Measurements from ENCODE around the gene NRXN3. TPM values are rescaled to one million over a fixed set of nuclear protein-coding genes. Genes with fewer than 3 reads are reported as not detected.
A peak's percentile ranks its signal among the peaks of the same experiment; 100 is the strongest.

Gene NRXN3
- total RNA-seq, 1 donor from 2014 or later = 8.7 TPM

- DNase-seq (ENCODE audit: low spot score) = no peak
Measured at GRCh38 chr14:79602742-79603141, 1432.6 kb downstream of the NRXN3 start.

DNA sequence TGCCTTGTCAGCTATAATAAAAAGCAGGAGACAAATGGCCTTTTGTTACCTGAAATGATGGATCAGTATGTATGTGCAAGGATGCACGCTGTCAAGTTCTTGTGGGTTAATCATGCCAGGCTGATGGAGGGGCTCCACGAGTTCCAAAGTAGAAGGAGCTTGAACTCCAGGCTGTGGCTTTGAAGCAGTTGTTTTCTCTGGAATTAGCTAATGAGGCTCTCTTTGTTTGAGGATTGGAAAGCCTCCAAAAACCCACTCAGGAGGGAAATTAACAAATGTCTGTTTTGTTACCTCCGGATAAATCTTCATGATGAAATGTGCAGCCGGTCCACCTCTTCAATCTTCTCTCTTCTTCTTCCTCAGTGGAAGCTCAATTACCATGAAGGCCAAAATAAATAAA lies 1435.7 kb downstream of the NRXN3 start:
- DNase-seq (ENCODE audit: low spot score) = no peak

GRCh38 chr14:79608446-79608845 lies 1438.3 kb downstream of the NRXN3 start:
- DNase-seq (ENCODE audit: low spot score) = no peak

GRCh38 chr14:79613625-79614024 lies 1443.5 kb downstream of the NRXN3 start:
- no peak for DNase-seq (ENCODE audit: low spot score)

- no peak for DNase-seq (ENCODE audit: low spot score)
Measured at GRCh38 chr14:79614448-79614847, 1444.3 kb downstream of the NRXN3 start.

DNA sequence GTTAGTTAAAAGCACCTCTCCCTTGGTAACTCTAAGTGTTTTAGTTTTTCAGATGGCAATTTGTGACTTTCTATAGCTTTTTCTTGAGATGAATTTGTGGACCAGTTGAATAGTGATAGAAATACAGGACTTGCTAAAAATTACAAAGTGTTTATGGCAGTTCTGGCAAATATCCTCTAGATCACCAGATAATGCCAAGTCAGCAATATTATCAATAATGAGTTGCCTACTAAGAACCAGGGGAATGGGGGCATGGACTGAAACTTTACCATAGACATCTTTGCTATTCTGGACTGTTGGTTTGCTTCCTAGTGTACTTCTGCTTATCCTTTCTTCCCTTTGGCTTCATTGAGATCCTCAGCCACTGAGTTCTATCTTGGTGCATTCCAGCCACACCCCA lies 1456.9 kb downstream of the NRXN3 start:
- DNase-seq (ENCODE audit: low spot score) = no peak

DNA sequence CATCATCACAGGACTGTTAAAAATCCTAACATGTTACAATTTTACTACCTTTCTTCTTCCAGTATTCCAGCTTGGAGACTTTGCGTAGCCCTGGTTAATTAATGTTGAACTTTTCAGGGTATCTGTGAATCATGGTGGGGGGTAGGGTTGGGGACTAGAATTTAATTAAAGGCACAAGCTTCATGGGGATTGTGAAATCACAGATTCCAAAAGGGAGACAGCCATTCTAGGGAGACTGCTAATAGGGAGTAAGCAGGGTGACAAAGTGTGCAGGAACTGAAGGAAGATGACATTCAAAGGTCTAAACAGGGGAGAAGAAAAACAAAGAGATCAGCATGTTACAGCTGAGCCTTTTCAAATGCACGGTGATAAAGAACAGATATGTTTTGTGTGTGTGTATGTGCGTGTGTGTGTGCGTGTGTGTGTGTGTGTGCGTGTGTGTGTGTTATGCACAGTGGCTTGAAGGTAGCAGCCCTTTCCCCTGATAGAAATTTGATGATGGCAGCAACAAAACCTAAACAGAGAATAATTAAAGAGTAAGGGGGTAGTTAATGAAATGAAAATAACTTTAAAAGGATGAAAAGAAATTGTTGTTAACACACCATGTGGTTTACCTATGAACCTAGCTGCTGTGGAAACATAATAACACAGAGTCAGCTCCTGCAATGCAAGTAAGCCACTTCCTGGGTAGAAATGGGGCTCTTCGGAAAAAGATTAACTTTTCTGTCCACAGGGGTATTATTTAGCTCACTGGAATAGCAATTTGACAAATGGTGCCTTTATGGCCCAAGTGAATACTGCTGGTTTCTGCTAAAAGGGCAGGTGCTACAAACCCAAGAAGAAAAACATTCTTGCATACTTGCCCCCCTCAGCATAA lies 1459.5 kb downstream of the NRXN3 start:
- peak; percentile 4 for DNase-seq (ENCODE audit: low spot score)

- DNase-seq (ENCODE audit: low spot score) = peak; percentile 62
Measured at GRCh38 chr14:79630288-79630960, 1460.3 kb downstream of the NRXN3 start.

- DNase-seq (ENCODE audit: low spot score) = no peak
Measured at GRCh38 chr14:79631276-79631675, 1461.1 kb downstream of the NRXN3 start.

DNA sequence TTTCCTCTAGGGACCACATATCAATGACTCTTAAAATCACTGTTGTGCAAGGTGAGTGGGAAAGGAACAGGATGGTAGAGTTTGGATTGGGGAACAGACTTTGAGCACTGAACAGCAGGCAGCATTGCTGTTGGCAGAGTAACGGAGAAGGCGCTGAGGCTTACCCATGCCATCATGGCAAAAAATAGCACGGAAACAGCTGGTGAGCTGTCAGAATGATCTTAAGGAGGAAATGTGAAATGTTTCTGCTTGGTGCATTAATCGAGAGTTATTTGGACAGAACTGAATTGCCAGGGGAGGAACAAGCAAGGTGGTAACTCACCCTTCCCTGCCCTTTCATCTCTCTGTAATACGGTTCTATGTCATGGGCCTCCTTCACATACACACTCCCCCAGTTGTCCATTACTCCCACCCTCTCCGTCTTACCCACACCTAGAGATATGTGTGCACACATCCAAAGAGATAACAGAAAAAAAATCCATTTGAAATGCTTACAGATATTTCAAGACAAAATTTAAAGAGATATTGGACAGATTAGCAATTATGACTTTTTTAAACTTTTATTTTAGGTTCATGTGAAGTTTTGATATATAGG lies 1468.6 kb downstream of the NRXN3 start:
- no peak for DNase-seq (ENCODE audit: low spot score)

DNA sequence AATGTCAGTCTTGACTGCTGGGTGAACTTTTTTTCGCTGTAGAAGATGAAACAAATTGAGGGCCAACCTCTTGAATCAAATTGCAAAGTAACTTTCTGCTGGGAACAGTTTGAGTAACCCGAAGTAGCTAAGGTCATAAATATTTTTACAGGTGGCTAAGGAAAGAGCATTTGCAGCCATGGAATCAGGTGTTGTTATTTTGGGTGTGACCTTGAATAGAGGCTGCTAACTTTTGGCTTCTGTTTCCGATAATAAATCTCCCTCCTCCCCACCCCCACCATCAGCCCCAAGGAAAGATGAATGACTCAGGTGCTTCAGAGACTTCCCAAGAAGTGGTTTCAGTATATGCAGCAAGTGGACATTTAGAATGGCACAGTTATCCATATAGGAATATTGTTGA lies 1469.4 kb downstream of the NRXN3 start:
- DNase-seq (ENCODE audit: low spot score) = no peak

- no peak for DNase-seq (ENCODE audit: low spot score)
Measured at GRCh38 chr14:79641371-79641770, 1471.2 kb downstream of the NRXN3 start.

GRCh38 chr14:79643132-79643531 lies 1473.0 kb downstream of the NRXN3 start:
- no peak for DNase-seq (ENCODE audit: low spot score)

DNA sequence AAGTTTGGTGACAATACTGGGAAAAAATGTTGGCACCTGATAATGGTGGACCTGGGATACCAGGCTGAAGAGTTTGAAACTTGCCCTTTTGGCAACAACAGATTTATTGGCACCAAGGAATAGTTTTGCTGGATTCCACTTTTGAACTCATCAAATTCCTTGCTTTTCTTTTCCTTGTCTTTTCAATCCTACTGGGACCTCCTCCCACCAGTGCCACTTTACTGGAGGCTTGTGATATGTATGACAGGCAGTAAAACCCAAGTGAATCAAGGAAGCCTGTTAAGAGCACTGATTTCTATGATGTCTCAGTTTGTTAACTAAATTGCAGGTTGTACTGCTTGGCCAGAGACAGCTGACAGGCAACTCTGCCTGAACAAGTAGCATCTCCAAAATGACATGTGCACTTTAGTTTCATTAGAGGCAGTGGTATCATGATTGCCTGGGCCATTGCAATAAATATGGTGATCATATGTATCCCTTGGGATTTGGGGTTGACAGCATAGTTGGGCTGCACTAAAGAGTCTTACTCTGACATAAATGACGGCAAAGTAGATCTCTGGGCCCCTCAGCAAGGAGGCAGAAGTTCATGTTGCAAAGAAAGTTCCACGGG lies 1475.7 kb downstream of the NRXN3 start:
- no peak for DNase-seq (ENCODE audit: low spot score)

DNA sequence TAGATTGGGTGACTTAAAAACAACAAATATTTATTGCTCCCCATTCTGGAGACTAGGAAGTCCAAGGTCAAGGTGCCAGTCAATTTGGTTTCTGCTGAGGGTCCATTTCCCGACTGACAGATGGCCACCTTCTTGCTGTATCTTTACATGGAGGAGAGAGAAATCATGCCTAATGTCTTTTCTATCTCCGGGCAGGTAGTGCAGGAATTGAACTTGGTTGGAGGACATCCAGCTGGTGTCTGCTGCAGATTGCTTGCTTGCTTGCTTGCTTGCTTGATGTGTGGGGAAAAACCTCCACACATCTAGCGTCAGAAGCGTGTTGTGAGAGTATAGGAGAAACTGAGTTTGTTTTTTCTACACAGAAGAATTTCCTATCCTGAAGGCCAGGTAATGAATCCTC lies 1479.7 kb downstream of the NRXN3 start:
- no peak for DNase-seq (ENCODE audit: low spot score)

- DNase-seq (ENCODE audit: low spot score) = no peak
Measured at GRCh38 chr14:79652513-79653307, 1482.5 kb downstream of the NRXN3 start.

- DNase-seq (ENCODE audit: low spot score) = no peak
Measured at GRCh38 chr14:79656056-79656455, 1485.9 kb downstream of the NRXN3 start.

- no peak for DNase-seq (ENCODE audit: low spot score)
Measured at GRCh38 chr14:79656496-79656895, 1486.3 kb downstream of the NRXN3 start.

DNA sequence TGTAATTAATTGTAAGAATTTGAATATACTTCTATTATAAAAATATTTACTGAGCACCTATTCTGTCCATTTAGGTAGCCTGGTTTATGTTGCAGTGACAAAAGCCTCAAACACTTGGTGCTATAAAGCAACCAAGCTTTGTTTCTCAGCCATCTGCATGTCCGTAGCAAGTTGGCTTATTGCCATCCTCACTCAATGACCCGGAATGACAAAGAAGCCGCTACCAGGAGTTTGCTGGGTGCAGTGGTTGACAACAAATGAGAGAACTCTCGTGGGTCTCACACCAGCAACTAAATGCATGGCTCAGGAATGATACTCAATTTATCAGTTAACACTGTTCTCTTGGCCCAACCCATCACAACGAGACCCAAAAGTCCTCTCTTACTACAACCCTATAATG lies 1488.0 kb downstream of the NRXN3 start:
- no peak for DNase-seq (ENCODE audit: low spot score)

- no peak for DNase-seq (ENCODE audit: low spot score)
Measured at GRCh38 chr14:79658769-79659168, 1488.6 kb downstream of the NRXN3 start.
